ENCODE results near the gene CLDN19. TPM values are rescaled to one million over a fixed set of nuclear protein-coding genes. Genes with fewer than 3 reads are reported as not detected.

Gene CLDN19
- total and polyA plus RNA-seq, 2 of the 8 experiments (the other 6 are each of a cell fraction or from before 2014, with no cell fraction given) = 9.7 to 17.2 TPM

- Histone ChIP-seq H3K4me3 (ENCODE audit: extremely low read depth in 1 of 4, insufficient read depth in 2 of 4, low read depth in 3 of 4, low read length in 4 of 4) (no peak overlapping the region), H3K27ac (ENCODE audit: low read depth, low read length) (no peak overlapping the region), H4K8ac (ENCODE audit: extremely low read depth, insufficient read depth, low read length) (no peak overlapping the region), H2BK20ac (ENCODE audit: low read length) (no peak overlapping the region), H2BK15ac (ENCODE audit: low read length) (no peak overlapping the region), H3K23me2 (ENCODE audit: low read depth, low read length) (no peaks in the 10 kb centered on the region), H3K9ac (replicated peaks in 1 of 4; ENCODE audit: extremely low read depth in 1 of 4, low read depth in 3 of 4, low read length in 3 of 4) (no peak overlapping the region), H4K91ac (replicated peaks; ENCODE audit: insufficient read length, low read length) (no peak overlapping the region), H3K23ac (ENCODE audit: insufficient read length) (no peak overlapping the region), H2BK5ac (ENCODE audit: low read depth, low read length) (no peak overlapping the region), H3K4me1 (replicated peaks in 1 of 4; ENCODE audit: control insufficient read depth in 3 of 4, insufficient read depth in 4 of 4, low read length in 3 of 4) (no peaks in the 10 kb centered on the region), H3K14ac (ENCODE audit: insufficient read length) (no peak overlapping the region), H3K9me3 (ENCODE audit: insufficient read depth in 2 of 2, low read depth in 1 of 2, low read length in 1 of 2) (no peaks in the 10 kb centered on the region), H3K18ac (ENCODE audit: extremely low read depth, low read length) (no peak overlapping the region), H3K27me3 (replicated peaks in 1 of 4; ENCODE audit: control insufficient read depth in 3 of 4, extremely low read depth in 1 of 4, insufficient read depth in 3 of 4, low read length in 3 of 4) (no peaks in the 10 kb centered on the region), H2AFZ (ENCODE audit: low read length) (no peak overlapping the region), H4K5ac (ENCODE audit: insufficient read length, low read depth, low read length) (no peak overlapping the region), H2BK12ac (ENCODE audit: low read depth, low read length) (no peak overlapping the region), H3K4me2 (ENCODE audit: insufficient read depth in 1 of 2, low read depth in 2 of 2, low read length in 2 of 2) (no peak overlapping the region), H3K79me2 (ENCODE audit: control insufficient read depth in 1 of 2, insufficient read depth in 2 of 2, low read length in 2 of 2) (no peaks in the 10 kb centered on the region), H4K20me1 (replicated peaks in 1 of 2; ENCODE audit: control insufficient read depth in 1 of 2, insufficient read depth in 2 of 2, low read length in 2 of 2) (no peaks in the 10 kb centered on the region), H2AK5ac (ENCODE audit: low read depth, low read length) (no peak overlapping the region), H3K56ac (replicated peaks; ENCODE audit: insufficient read length, low read depth, low read length) (no peak overlapping the region), H2BK120ac (replicated peaks; ENCODE audit: low read depth, low read length) (no peak overlapping the region), H3K36me3 (ENCODE audit: control insufficient read depth in 2 of 4, insufficient read depth in 4 of 4, low read length in 3 of 4) (peaks cover 5 to 39% (median 21%) of the 10 kb centered on the region in 4 experiments; a peak in 7 of 8 replicates), H3K4ac (replicated peaks; ENCODE audit: insufficient read length, low read depth, low read length) (no peak overlapping the region), H3K79me1 (ENCODE audit: low read depth, low read length) (no peaks in the 10 kb centered on the region)
- 99% methylated on average over 6 of the region's 6 CpGs; no CpG with 5 or more reads in 1 of the 2 experiments for WGBS, 2 experiments (ENCODE audit: extremely low coverage in 1 of 2, insufficient coverage in 1 of 2, insufficient read length in 1 of 2, insufficient replicate concordance in 2 of 2, low coverage in 1 of 2, low lambda C conversion rate in 2 of 2, missing lambda C conversion rate in 1 of 2)
- POLR2A ChIA-PET (ENCODE audit: partially characterized antibody) = interaction anchor here (0.7 to 1.6 kb wide), 5 partner anchors 10 to 170 kb away, joined by 3 to 10 read pairs (median 4); partner anchors contain the start of genes C1orf50 and P3H1
- no peak for FAIRE-seq
- TF ChIP-seq CBX5 (IDR thresholded peaks at IDR 0.05; ENCODE audit: low read depth, low read length) (no peak), CTBP2 (IDR thresholded peaks at IDR 0.05; ENCODE audit: borderline replicate concordance, insufficient read depth, insufficient read length, low read length) (no peak), HDAC2 (IDR thresholded peaks at IDR 0.05; ENCODE audit: borderline replicate concordance in 1 of 2, low read depth in 2 of 2, low read length in 2 of 2) (no peak), CHD2 (IDR thresholded peaks at IDR 0.05; ENCODE audit: low read length) (no peak), TAF1 (IDR thresholded peaks at IDR 0.05; ENCODE audit: low read depth, low read length) (no peak), CBX8 (IDR thresholded peaks at IDR 0.05; ENCODE audit: borderline replicate concordance, low read depth, low read length) (no peak), RFX5 (IDR thresholded peaks at IDR 0.05; ENCODE audit: borderline replicate concordance, low read depth, low read length) (no peak)
- CTCF ChIA-PET (ENCODE audit: partially characterized antibody) = interaction anchor here (0.6 to 6.4 kb wide), 11 partner anchors 9 to 731 kb away, joined by 3 to 83 read pairs (median 10); partner anchors contain the start of genes C1orf50, P3H1 and ZNF691
- DNase-seq (ENCODE audit: low read depth in 1 of 2, low spot score in 2 of 2) = no peak
These were observed 36.5 kb upstream of the CLDN19 start for GRCh38 chr1:42776502-42776901.

Data from H1 (cell line).